HepG2 (cell line): ENCODE results near the gene CFAP73.

Experiments used
- ARNT ChIP-seq: fragments of 450-650 bp; IDR thresholded peaks from 2 replicates; pipeline ENCODE4 v1.6.1; 2017
- CTCF ChIP-seq: sonication (generic); formaldehyde crosslinking; IDR thresholded peaks from 2 replicates; pipeline ENCODE4 v1.5.0; 2020; ENCODE audit warnings: mild to moderate bottlenecking, missing genetic modification reagents, moderate library complexity
- ZNF780A ChIP-seq: sonication (generic); formaldehyde crosslinking; IDR thresholded peaks from 2 replicates; pipeline ENCODE4 v1.8.0; 2022; ENCODE audit warnings: mild to moderate bottlenecking, missing genetic modification reagents, moderate library complexity
- TF ChIP-seq, protein P1 (sequence below): sonication (generic); formaldehyde crosslinking; IDR thresholded peaks from 2 replicates; pipeline ENCODE4 v1.8.1; 2022; ENCODE audit warnings: low read depth, mild to moderate bottlenecking, missing genetic modification reagents

- TF ChIP-seq ARNT (no peak), CTCF (no peak), ZNF780A (CRISPR knock-in tag) (no peak)
- TF ChIP-seq, protein P1, sequence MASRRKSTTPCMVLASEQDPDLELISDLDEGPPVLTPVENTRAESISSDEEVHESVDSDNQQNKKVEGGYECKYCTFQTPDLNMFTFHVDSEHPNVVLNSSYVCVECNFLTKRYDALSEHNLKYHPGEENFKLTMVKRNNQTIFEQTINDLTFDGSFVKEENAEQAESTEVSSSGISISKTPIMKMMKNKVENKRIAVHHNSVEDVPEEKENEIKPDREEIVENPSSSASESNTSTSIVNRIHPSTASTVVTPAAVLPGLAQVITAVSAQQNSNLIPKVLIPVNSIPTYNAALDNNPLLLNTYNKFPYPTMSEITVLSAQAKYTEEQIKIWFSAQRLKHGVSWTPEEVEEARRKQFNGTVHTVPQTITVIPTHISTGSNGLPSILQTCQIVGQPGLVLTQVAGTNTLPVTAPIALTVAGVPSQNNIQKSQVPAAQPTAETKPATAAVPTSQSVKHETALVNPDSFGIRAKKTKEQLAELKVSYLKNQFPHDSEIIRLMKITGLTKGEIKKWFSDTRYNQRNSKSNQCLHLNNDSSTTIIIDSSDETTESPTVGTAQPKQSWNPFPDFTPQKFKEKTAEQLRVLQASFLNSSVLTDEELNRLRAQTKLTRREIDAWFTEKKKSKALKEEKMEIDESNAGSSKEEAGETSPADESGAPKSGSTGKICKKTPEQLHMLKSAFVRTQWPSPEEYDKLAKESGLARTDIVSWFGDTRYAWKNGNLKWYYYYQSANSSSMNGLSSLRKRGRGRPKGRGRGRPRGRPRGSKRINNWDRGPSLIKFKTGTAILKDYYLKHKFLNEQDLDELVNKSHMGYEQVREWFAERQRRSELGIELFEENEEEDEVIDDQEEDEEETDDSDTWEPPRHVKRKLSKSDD (CRISPR knock-in tag): no peak
Observed at GRCh38 chr12:113116875-113117274, 32.6 kb upstream of the CFAP73 start.
